ENCODE measurements around the gene ENDOV. TPM values are rescaled to one million over a fixed set of nuclear protein-coding genes. Genes with fewer than 3 reads are reported as not detected.

Gene ENDOV
- total and polyA plus RNA-seq, 2 of the 13 experiments (the other 11 are each of a cell fraction or from before 2014, with no cell fraction given), result 15.1 to 17.1 TPM

GRCh38 chr17:80402959-80403358 lies 12.0 kb upstream of the ENDOV start:
- no peaks in the 10 kb centered on the region for H3K79me2 ChIP-seq (ENCODE audit: insufficient read depth, low read length)
- no peak for ATAC-seq
- 72% methylated on average over 4 of the region's 4 CpGs for WGBS (ENCODE audit: low lambda C conversion rate)
- no peak for DNase-seq (ENCODE audit: low spot score)
- no peak for FAIRE-seq
- H3K27me3 ChIP-seq (ENCODE audit: control insufficient read depth in 1 of 2, insufficient read depth in 2 of 2, low read length in 2 of 2), result no peaks in the 10 kb centered on the region; a peak in 1 of 5 replicates
- H3K9ac ChIP-seq (ENCODE audit: insufficient read depth, low read depth, low read length), result no peak overlapping the region
- H3K4me3 ChIP-seq (replicated peaks in 1 of 3; ENCODE audit: insufficient read depth in 1 of 3, low read depth in 2 of 3, low read length in 3 of 3), result no peak overlapping the region
- no peaks in the 10 kb centered on the region for H3K36me3 ChIP-seq (replicated peaks in 1 of 2; ENCODE audit: control insufficient read depth in 1 of 2, insufficient read depth in 2 of 2, low read length in 2 of 2)
- BruUV-seq (replicated peaks), result no TSS peak
- no peak overlapping the region for H3K27ac ChIP-seq (ENCODE audit: extremely low read length, insufficient read depth, low read length)
- in situ Hi-C loops (cut with HindIII; ENCODE audit: extremely low pct_ligation_motif_present, low pct_unique_long_range_greater_than_20kb) (no loop called here), intact Hi-C loops (cut with micrococcal nuclease; ENCODE audit: unreplicated experiment) (no loop called here)
- H4K20me1 ChIP-seq (ENCODE audit: insufficient read depth, low read length), result no peaks in the 10 kb centered on the region
- ChIA-PET POLR2A (no interaction called here), CTCF (ENCODE audit: low intra/inter-chr PET ratio, low total read pairs) (no interaction called here)
- TF ChIP-seq ZNF512 (CRISPR knock-in tag; IDR thresholded peaks at IDR 0.05), result no peak
- TF ChIP-seq ZNF513 (CRISPR knock-in tag; conservative IDR thresholded peaks at IDR 0.05), result no peak
- no peak for TF ChIP-seq ZNF451 (CRISPR knock-in tag; IDR thresholded peaks at IDR 0.05)
- no peak for TF ChIP-seq ZNF331 (CRISPR knock-in tag; IDR thresholded peaks at IDR 0.05)
- TF ChIP-seq MAF1 (CRISPR knock-in tag; IDR thresholded peaks at IDR 0.05; ENCODE audit: borderline replicate concordance), result no peak
- no peak for TF ChIP-seq SALL1 (CRISPR knock-in tag; IDR thresholded peaks at IDR 0.05)
- TF ChIP-seq ESRRA (CRISPR knock-in tag; IDR thresholded peaks at IDR 0.05; ENCODE audit: low read depth), result no peak
- no peak for TF ChIP-seq ELF1 (CRISPR knock-in tag; IDR thresholded peaks at IDR 0.05)
- no peak for TF ChIP-seq PCBP1 (IDR thresholded peaks at IDR 0.05; ENCODE audit: borderline replicate concordance, low read depth, low read length)
- TF ChIP-seq XBP1 (CRISPR knock-in tag; IDR thresholded peaks at IDR 0.05), result no peak
- no peak for TF ChIP-seq JUND (CRISPR knock-in tag; IDR thresholded peaks at IDR 0.05)
- no peak for TF ChIP-seq DPF2 (CRISPR knock-in tag; IDR thresholded peaks at IDR 0.05; ENCODE audit: borderline replicate concordance, low read depth)
- no peak for TF ChIP-seq ZNF614 (CRISPR knock-in tag; IDR thresholded peaks at IDR 0.05; ENCODE audit: borderline replicate concordance)
- TF ChIP-seq PRDM10 (CRISPR knock-in tag; IDR thresholded peaks at IDR 0.05; ENCODE audit: low read depth), result no peak
- no peaks in the 10 kb centered on the region for H3K9me3 ChIP-seq (ENCODE audit: low read length)
- H3K4me1 ChIP-seq (ENCODE audit: insufficient read depth, low read length), result no peaks in the 10 kb centered on the region
- no peak overlapping the region for H3K4me2 ChIP-seq (ENCODE audit: low read depth, low read length)
- H2AFZ ChIP-seq (ENCODE audit: low read length), result no peak overlapping the region
